ENCODE measurements around the gene AURKAIP1. TPM values are rescaled to one million over a fixed set of nuclear protein-coding genes. Genes with fewer than 3 reads are reported as not detected.
"Not testable (repeated sequence)": the region's sequence is repeated elsewhere in the genome, so short reads cannot be mapped to it uniquely, and the experiment has no call there.

The AURKAIP1 gene
- total and polyA plus RNA-seq, 2 of the 4 experiments (the other 2 are of a cell fraction): 45.7 to 107 TPM

GRCh38 chr1:1410238-1410637 lies 35.2 kb upstream of the AURKAIP1 start:
- H3K27me3 ChIP-seq (ENCODE audit: control insufficient read depth, insufficient read depth, low read length); H3K23ac ChIP-seq (ENCODE audit: low read depth, low read length); H2BK20ac ChIP-seq (ENCODE audit: low read depth, low read length); H3K9ac ChIP-seq (ENCODE audit: low read depth, low read length); H3K9me1 ChIP-seq (ENCODE audit: insufficient read depth, low read length); H3K4ac ChIP-seq (ENCODE audit: low read depth, low read length); ATAC-seq (ENCODE audit: low read depth); H3K14ac ChIP-seq (replicated peaks; ENCODE audit: low read depth, low read length); H2BK120ac ChIP-seq (ENCODE audit: low read depth, low read length); H3K18ac ChIP-seq (ENCODE audit: low read depth, low read length); DNase-seq; H4K8ac ChIP-seq (ENCODE audit: low read depth in 2 of 2, low read length in 2 of 2); H3K4me3 ChIP-seq (ENCODE audit: insufficient read depth, low read depth, low read length); H3K56ac ChIP-seq (ENCODE audit: extremely low read depth, insufficient read depth, low read length); H3K27ac ChIP-seq (ENCODE audit: insufficient read depth, low read length); H4K5ac ChIP-seq (ENCODE audit: low read depth, low read length); in situ Hi-C loops (cut with MboI; ENCODE audit: low sequenced_read_pairs); H3K4me1 ChIP-seq (ENCODE audit: control insufficient read depth, insufficient read depth, low read length); H3K9me3 ChIP-seq (ENCODE audit: control insufficient read depth, insufficient read depth, low read length); H2BK15ac ChIP-seq (ENCODE audit: low read depth, low read length); H2BK5ac ChIP-seq (ENCODE audit: low read depth, low read length, poor library complexity, severe bottlenecking); CTCF ChIA-PET; H3K4me2 ChIP-seq (ENCODE audit: low read depth, low read length); dilution Hi-C loops (cut with HindIII; ENCODE audit: low sequenced_read_pairs, unreplicated experiment); H2AK9ac ChIP-seq (replicated peaks; ENCODE audit: low read depth, low read length, poor library complexity); H3K36me3 ChIP-seq (ENCODE audit: control insufficient read depth, insufficient read depth, low read length); BruUV-seq (replicated peaks); intact Hi-C loops (cut with micrococcal nuclease); H4K91ac ChIP-seq (ENCODE audit: insufficient read depth, low read depth, low read length); H2AK5ac ChIP-seq (ENCODE audit: low read depth, low read length); H2AFZ ChIP-seq (replicated peaks; ENCODE audit: low read length, poor library complexity): not testable (repeated sequence)
- H3K79me1 ChIP-seq (ENCODE audit: low read depth in 1 of 2, low read length in 2 of 2): peaks cover 13 to 44% of the 10 kb centered on the region in 2 experiments
- H4K20me1 ChIP-seq (ENCODE audit: insufficient read depth, low read length): peaks cover 11% of the 10 kb centered on the region; the same call in 1 of the 2 replicates
- no CpG with 5 or more reads among the region's 8 CpGs for whole genome bisulfite sequencing, 2 experiments (ENCODE audit: extremely low coverage in 2 of 2, insufficient read length in 1 of 2)
- POLR2A ChIA-PET (ENCODE audit: unreplicated experiment): interaction anchor here (1.0 kb wide), 1 partner anchor 10 kb away, joined by 3 read pairs; no protein-coding TSS in a partner anchor
